Body of pancreas (tissue), 4 donors: Measurements from ENCODE around the gene COL6A3. TPM values are rescaled to one million over a fixed set of nuclear protein-coding genes. Genes with fewer than 3 reads are reported as not detected.

Experiments used
- ATAC-seq: fragments of 150-250 bp; one replicate; pipeline ENCODE4 v1.9.1; 2016
- DNase-seq, 4 donors: peaks; one replicate each; pipeline ENCODE4 v3.0.0-alpha.2; 2019
- H3K27ac ChIP-seq, 4 donors: fragments of 200-600 bp; sonication (generic); 1 replicate in 3 of 4; 2 replicates in 1 of 4; pipeline versions ENCODE4 v1.5.1 to v1.6.1; 2016 to 2019; ENCODE audit warnings: mild to moderate bottlenecking in 1 of 4, mixed read lengths in 1 of 4, moderate library complexity in 1 of 4
- H3K27me3 ChIP-seq, 2 donors: fragments of 200-600 bp; sonication (generic); one replicate each; pipeline ENCODE4 v1.6.0; 2016; ENCODE audit warnings: mild to moderate bottlenecking in 1 of 2
- H3K36me3 ChIP-seq, 2 donors: fragments of 200-600 bp; sonication (generic); replicated peaks in 1 of 2; 2 replicates each; pipeline ENCODE4 v1.5.1; 2016; ENCODE audit warnings: low read depth in 2 of 2; ENCODE audit not compliant: insufficient read depth in 1 of 2
- H3K4me1 ChIP-seq: fragments of 200-600 bp; sonication (generic); one replicate; pipeline ENCODE4 v1.6.0; 2016
- H3K4me3 ChIP-seq, 2 donors: fragments of 200-600 bp; sonication (generic); 1 replicate in 1 of 2; 2 replicates in 1 of 2; pipeline ENCODE4 v1.5.1; 2016 to 2019
- H3K9me3 ChIP-seq, 3 donors: fragments of 200-600 bp; sonication (generic); 1 replicate in 2 of 3; 2 replicates in 1 of 3; pipeline ENCODE4 v1.5.1; 2016
- POLR2A ChIP-seq, 3 donors: fragments of 450-650 bp; IDR thresholded peaks; one replicate each; pipeline ENCODE4 v1.6.1; 2016; ENCODE audit warnings: antibody characterized with exemption in 3 of 3, mild to moderate bottlenecking in 2 of 3
- WGBS, 2 donors: methylation state at CpG; one replicate each; pipeline ENCODE4 v1.1.5; 2017; 5-methylcytosine and 5-hydroxymethylcytosine counted together
- intact Hi-C: fragments of 100-400 bp; cut with DNase I; formaldehyde crosslinking; loops from one replicate; pipeline ENCODE4 v1.15.1; 2023
- total RNA-seq, 2 donors: library from RNA; depleted of rRNA; stranded (reverse); fragments of >200 nt; gene quantifications; one replicate each; pipeline ENCODE4 v1.1.0, GENCODE V29; 2016
- TF ChIP-seq, protein P1 (sequence below), 7 experiments: fragments of 450-650 bp in 4 of 7; fragments of 200-600 bp in 3 of 7; sonication (generic) in 3 of 7; IDR thresholded peaks; one replicate each; pipeline ENCODE4 v1.5.1; 2016 to 2019; ENCODE audit warnings: antibody characterized with exemption in 7 of 7

Gene COL6A3
- total RNA-seq, 2 donors from 2014 or later = 46.4 to 121 TPM

DNA sequence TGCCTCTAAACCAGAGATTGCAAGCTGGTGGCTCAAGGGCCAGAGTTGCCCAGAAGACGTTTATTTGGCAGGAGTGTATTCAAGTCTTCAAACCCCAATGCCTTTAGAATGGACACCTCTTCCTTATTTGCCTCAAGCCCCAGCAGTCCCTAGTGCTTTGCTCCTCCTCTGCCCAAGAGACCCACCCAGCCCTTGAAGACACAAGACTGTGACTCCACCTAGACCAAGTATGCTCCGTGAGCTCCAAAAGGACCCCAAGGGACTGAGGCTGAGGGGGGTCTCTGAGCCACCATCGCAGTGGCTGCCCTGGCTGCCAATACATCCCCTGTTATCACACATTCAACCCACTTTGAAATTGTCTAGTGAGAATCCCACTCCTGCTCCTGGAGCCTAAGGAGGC lies 99.3 kb downstream of the COL6A3 start:
- Histone ChIP-seq H3K36me3 (no peaks in the 10 kb centered on the region), H3K4me3 (no peak overlapping the region), H3K4me1 (peaks cover 20% of the 10 kb centered on the region), H3K9me3 (no peaks in the 10 kb centered on the region), H3K27me3 (no peaks in the 10 kb centered on the region), H3K27ac (peak overlapping the region in 3 of 4 donors; percentile 59 to 68 (median 63))
- intact Hi-C loops = no loop called here
- TF ChIP-seq POLR2A (IDR thresholded peaks at IDR 0.05) = no peak
- TF ChIP-seq, protein P1, sequence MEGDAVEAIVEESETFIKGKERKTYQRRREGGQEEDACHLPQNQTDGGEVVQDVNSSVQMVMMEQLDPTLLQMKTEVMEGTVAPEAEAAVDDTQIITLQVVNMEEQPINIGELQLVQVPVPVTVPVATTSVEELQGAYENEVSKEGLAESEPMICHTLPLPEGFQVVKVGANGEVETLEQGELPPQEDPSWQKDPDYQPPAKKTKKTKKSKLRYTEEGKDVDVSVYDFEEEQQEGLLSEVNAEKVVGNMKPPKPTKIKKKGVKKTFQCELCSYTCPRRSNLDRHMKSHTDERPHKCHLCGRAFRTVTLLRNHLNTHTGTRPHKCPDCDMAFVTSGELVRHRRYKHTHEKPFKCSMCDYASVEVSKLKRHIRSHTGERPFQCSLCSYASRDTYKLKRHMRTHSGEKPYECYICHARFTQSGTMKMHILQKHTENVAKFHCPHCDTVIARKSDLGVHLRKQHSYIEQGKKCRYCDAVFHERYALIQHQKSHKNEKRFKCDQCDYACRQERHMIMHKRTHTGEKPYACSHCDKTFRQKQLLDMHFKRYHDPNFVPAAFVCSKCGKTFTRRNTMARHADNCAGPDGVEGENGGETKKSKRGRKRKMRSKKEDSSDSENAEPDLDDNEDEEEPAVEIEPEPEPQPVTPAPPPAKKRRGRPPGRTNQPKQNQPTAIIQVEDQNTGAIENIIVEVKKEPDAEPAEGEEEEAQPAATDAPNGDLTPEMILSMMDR (IDR thresholded peaks at IDR 0.05) = no peak
- ATAC-seq (no peak), DNase-seq (no peak)
- 49 to 69% methylated on average over 3 of the region's 3 CpGs for WGBS, 2 donors

DNA sequence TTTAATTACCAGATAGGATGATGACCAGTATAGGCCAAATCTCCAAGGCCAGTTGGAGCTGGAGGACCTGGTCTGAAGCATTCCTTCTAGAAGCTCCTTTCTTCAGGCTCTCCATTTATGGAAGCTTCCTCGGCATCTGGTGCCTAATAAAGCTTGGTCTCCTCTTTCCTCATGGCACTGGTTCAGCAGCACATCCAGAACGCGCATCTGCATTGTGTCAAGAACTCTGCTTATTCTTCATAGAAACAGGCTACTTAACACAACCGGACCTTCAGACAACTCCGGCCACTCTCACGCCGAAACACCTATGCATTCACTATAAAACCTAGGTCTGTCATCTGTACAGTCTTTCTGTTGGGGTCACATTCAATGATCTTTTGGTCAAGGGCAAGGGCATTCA lies 99.8 kb downstream of the COL6A3 start:
- 87 to 95% methylated on average over 7 of the region's 7 CpGs for WGBS, 2 donors
- H3K27ac ChIP-seq = peak overlapping the region in 1 of 4 donors; percentile 63
- DNase-seq (no peak), ATAC-seq (no peak)
- no peaks in the 10 kb centered on the region for H3K9me3 ChIP-seq
- H3K4me1 ChIP-seq = peaks cover 20% of the 10 kb centered on the region
- no peak overlapping the region for H3K4me3 ChIP-seq
- no peaks in the 10 kb centered on the region for H3K36me3 ChIP-seq
- TF ChIP-seq, protein P1 (IDR thresholded peaks at IDR 0.05) = no peak
- no peak for TF ChIP-seq POLR2A (IDR thresholded peaks at IDR 0.05)
- intact Hi-C loops = no loop called here
- H3K27me3 ChIP-seq = no peaks in the 10 kb centered on the region

DNA sequence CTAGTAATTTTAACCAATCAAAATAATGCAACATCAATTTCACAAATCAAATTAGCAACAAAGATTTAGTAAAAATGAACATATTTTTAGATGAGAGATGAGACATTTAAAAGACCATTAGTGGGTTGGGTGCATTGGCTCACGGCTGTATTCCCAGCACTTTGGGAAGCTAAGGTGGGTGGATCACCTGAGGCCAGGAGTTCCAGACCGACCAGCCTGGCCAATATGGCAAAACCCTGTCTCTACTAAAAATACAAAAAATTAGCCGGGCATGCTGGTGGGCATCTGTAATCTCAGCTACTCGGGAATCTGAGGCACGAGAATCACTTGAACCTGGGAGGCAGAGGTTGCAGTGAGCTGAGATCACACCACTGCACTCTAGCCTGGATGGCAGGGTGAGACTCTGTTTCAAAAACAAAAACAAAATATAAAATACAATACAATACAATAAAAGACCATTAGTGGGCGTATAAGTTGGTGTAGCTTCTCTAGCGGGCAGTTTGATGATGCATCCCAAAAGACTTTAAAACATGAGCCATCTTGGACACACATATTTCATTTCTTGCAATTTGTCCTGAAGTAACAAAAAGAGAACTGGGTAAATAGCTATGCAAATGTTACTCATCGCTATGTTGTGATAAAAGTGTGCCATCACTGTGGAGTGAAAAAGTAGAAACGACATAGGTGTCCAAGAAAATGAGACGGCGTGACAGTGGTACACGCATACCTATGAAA lies 101.8 kb downstream of the COL6A3 start:
- TF ChIP-seq, protein P1 (IDR thresholded peaks at IDR 0.05) = no peak
- no peak for TF ChIP-seq POLR2A (IDR thresholded peaks at IDR 0.05)
- Histone ChIP-seq H3K36me3 (no peaks in the 10 kb centered on the region), H3K9me3 (no peaks in the 10 kb centered on the region), H3K27me3 (no peaks in the 10 kb centered on the region), H3K4me3 (no peak overlapping the region), H3K4me1 (peaks cover 20% of the 10 kb centered on the region), H3K27ac (no peak overlapping the region)
- ATAC-seq = no peak
- 84 to 87% methylated on average over 12 of the region's 12 CpGs for WGBS, 2 donors
- DNase-seq = no peak
- intact Hi-C loops = no loop called here

DNA sequence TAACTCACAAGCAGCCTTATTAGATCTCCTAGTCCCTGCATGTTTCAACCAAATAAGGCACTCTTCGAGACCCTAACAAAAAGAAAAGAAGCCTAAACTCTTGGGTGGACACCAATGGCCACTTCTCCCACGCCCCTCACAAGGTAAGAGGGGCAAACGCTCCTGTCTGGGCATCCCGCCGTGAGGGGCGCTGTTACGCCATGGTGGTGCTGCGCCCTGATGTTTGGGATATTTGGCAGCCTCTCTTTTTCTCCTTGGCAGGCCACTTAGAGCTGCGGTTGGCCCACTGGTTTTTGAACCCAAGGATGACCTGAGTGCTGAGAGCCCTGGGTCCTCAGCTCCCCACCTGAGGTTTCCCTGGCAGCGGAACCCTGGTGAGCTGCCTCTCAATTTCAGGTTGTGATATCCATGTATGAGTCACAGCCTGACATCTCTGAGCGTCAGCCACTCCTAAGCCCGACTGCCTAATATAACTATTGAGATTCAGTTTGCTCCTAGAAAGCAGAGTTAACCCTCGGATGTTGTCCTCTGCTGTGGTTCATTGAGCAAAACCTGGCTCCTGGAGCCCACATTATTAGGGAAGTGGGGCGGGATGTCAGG lies 103.3 kb downstream of the COL6A3 start:
- no peak for TF ChIP-seq POLR2A (IDR thresholded peaks at IDR 0.05)
- TF ChIP-seq, protein P1 (IDR thresholded peaks at IDR 0.05) = no peak
- ATAC-seq = no peak
- Histone ChIP-seq H3K27me3 (no peaks in the 10 kb centered on the region), H3K9me3 (no peaks in the 10 kb centered on the region), H3K36me3 (no peaks in the 10 kb centered on the region), H3K27ac (no peak overlapping the region), H3K4me3 (no peak overlapping the region), H3K4me1 (peaks cover 10% of the 10 kb centered on the region)
- 80 to 81% methylated on average over 5 to 14 of the region's 14 CpGs for WGBS, 2 donors
- DNase-seq = no peak
- intact Hi-C loops = no loop called here
